Colonic mucosa (tissue), 4 donors: ENCODE data around the gene F7. TPM values are rescaled to one million over a fixed set of nuclear protein-coding genes. Genes with fewer than 3 reads are reported as not detected.

Experiments used
- DNase-seq: peaks from one replicate; pipeline ENCODE4 v3.0.0-alpha.2; 2020
- H3K27ac ChIP-seq: fragments of 200-600 bp; one replicate; pipeline ENCODE4 v1.8.0; 2021
- H3K27me3 ChIP-seq: fragments of 200-600 bp; one replicate; pipeline ENCODE4 v1.8.0; 2021
- H3K36me3 ChIP-seq: fragments of 200-600 bp; one replicate; pipeline ENCODE4 v1.8.0; 2021
- H3K4me1 ChIP-seq: fragments of 200-600 bp; one replicate; pipeline ENCODE4 v1.8.0; 2021; ENCODE audit warnings: mild to moderate bottlenecking
- H3K4me3 ChIP-seq: fragments of 200-600 bp; one replicate; pipeline ENCODE4 v1.8.0; 2021
- H3K9ac ChIP-seq, 2 donors: one replicate each; pipeline ENCODE4 v1.7.0; 2013; ENCODE audit warnings: control low read depth in 2 of 2, low read depth in 2 of 2, low read length in 2 of 2
- H3K9me3 ChIP-seq: fragments of 200-600 bp; one replicate; pipeline ENCODE4 v1.8.0; 2021
- CTCF ChIP-seq: fragments of 200-600 bp; IDR thresholded peaks from one replicate; pipeline ENCODE4 v1.8.0; 2022; ENCODE audit warnings: antibody characterized with exemption, mild to moderate bottlenecking
- intact Hi-C: fragments of 100-400 bp; cut with DNase I; formaldehyde crosslinking; loops from one replicate; pipeline ENCODE4 v1.14.1; 2022
- total RNA-seq, 2 donors: library from RNA; stranded (reverse); fragmentation: NEBNext Ultra II Directional in 1 of 2; extraction: Animal tissue kit (Norgen Biotek cat#: 25700) in 1 of 2; gene quantifications; one replicate each; pipeline ENCODE4 v1.2.1, GENCODE V29; 2021
- donor health status: healthy.
- donor health status: DM: no; HTN: no; CAD: no.
- donor health status: DM: no; HTN: no; CAD: no.

Gene F7
- total RNA-seq, 2 donors from 2014 or later = 0.11 to 0.12 TPM

DNA sequence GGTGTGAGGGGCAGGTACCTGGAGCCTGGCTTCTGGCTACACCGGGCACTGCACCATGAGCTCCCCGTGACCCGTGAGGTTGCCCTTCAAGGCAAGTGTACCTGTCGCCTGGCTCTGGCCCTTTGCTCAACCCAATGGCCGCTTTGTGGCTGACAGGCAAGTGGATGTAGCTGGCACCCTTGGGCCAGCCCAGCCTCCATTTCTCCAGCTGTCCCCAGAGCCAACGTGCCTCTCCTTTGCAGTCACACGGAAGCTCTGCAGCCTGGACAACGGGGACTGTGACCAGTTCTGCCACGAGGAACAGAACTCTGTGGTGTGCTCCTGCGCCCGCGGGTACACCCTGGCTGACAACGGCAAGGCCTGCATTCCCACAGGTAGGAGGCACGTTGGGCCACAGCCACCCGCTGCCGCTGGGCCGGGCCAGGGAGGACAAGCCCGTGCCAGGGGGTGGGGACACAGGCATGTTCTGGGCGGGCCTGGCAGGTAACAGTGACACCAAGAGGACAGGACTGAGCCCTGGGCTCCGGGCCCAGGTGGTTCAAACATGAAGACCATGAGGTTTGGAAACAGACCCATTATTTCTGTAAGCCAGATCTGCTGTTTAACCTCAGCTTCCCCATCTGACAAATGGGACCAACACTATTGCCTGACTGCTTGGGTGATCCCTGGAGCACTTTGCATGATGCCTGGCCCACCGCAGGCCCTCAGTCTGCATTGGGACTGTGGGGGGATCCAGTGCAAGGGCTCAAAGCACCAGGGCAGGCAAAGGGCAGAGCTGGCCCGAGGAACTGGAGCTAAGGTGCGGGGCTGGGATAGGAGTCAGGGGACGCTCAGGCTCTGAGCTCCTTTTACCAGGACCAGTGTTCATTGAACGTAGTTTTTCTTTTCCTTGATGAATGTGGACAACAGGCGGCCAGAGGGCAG is 35.3 kb downstream of the F7 start:
- no peak overlapping the region for H3K9ac ChIP-seq
- H3K27me3 ChIP-seq = no peaks in the 10 kb centered on the region
- no peaks in the 10 kb centered on the region for H3K9me3 ChIP-seq
- no peak for DNase-seq
- H3K4me1 ChIP-seq = no peaks in the 10 kb centered on the region
- H3K36me3 ChIP-seq = no peaks in the 10 kb centered on the region
- no peak for TF ChIP-seq CTCF
- no peak overlapping the region for H3K4me3 ChIP-seq
- no peak overlapping the region for H3K27ac ChIP-seq
- intact Hi-C loops = no loop called here

GRCh38 chr13:113141601-113141970 is 36.0 kb downstream of the F7 start:
- no peak for TF ChIP-seq CTCF
- intact Hi-C loops = no loop called here
- Histone ChIP-seq H3K4me3 (no peak overlapping the region), H3K9me3 (no peaks in the 10 kb centered on the region), H3K4me1 (no peaks in the 10 kb centered on the region), H3K27me3 (no peaks in the 10 kb centered on the region), H3K36me3 (no peaks in the 10 kb centered on the region), H3K27ac (no peak overlapping the region), H3K9ac (no peak overlapping the region)
- DNase-seq = no peak

DNA sequence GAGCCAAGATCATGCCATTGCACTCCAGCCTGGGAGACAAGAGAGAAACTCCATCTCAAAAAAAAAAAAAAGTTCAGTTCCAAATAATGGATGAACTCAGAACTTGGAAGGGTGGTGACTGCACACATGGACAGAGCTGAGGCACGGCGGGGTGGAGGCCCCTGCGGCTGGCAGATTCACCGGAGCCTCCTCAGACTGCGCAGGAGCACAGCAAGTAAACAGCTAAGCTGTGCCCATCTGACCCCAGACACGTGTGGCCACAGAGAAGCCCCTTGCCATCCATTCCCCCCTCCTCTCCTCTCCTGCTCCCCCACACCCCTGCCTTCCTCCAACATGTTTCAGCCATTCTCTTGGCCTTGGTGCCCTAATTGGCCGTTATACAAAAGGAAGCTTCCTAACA is 37.3 kb downstream of the F7 start:
- no peak overlapping the region for H3K9ac ChIP-seq
- H3K27me3 ChIP-seq = no peaks in the 10 kb centered on the region
- H3K9me3 ChIP-seq = no peaks in the 10 kb centered on the region
- intact Hi-C loops = no loop called here
- H3K36me3 ChIP-seq = no peaks in the 10 kb centered on the region
- TF ChIP-seq CTCF = no peak
- H3K4me3 ChIP-seq = no peak overlapping the region
- no peak overlapping the region for H3K27ac ChIP-seq
- no peaks in the 10 kb centered on the region for H3K4me1 ChIP-seq
- DNase-seq = no peak

DNA sequence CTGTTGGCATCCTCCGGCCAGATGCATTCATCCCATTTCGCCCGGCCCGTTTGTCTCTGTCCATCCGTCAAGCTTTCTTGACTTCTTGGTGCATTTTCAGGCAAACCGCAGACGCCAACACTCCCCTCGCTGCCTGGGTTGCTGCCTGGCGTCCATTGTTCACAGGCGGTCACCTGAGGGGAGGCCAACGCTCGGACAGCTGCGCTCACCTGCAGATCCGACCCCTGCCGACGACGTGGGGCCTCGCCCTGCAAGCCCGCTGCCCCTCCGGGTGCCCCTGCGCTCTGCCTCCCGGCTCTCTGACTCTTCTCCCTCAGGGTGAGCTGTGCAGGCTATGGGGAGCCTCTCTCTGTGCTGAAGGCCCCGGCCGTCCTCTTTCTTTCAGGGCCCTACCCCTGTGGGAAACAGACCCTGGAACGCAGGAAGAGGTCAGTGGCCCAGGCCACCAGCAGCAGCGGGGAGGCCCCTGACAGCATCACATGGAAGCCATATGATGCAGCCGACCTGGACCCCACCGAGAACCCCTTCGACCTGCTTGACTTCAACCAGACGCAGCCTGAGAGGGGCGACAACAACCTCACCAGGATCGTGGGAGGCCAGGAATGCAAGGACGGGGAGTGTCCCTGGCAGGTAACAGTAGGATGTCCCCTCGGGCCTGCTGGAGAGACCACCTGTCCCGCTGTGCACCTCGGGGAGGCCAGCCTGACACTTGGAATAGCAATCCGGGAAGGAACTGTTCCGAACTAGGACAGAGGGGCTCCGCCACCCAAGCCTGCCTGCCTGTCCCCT is 38.1 kb downstream of the F7 start:
- no peak for TF ChIP-seq CTCF
- H3K9me3 ChIP-seq = no peaks in the 10 kb centered on the region
- H3K27me3 ChIP-seq = no peaks in the 10 kb centered on the region
- intact Hi-C loops = no loop called here
- H3K36me3 ChIP-seq = no peaks in the 10 kb centered on the region
- H3K4me1 ChIP-seq = no peaks in the 10 kb centered on the region
- H3K9ac ChIP-seq = no peak overlapping the region
- no peak overlapping the region for H3K4me3 ChIP-seq
- no peak for DNase-seq
- H3K27ac ChIP-seq = no peak overlapping the region

GRCh38 chr13:113144255-113144629 is 38.7 kb downstream of the F7 start:
- Histone ChIP-seq H3K4me3 (no peak overlapping the region), H3K36me3 (no peaks in the 10 kb centered on the region), H3K9ac (no peak overlapping the region), H3K27ac (no peak overlapping the region), H3K9me3 (no peaks in the 10 kb centered on the region), H3K4me1 (no peaks in the 10 kb centered on the region), H3K27me3 (no peaks in the 10 kb centered on the region)
- DNase-seq = no peak
- no peak for TF ChIP-seq CTCF
- intact Hi-C loops = no loop called here
